GM12875 (cell line): ENCODE measurements around the gene GPR39.

Experiments used
- H3K4me3 ChIP-seq: one replicate; pipeline ENCODE4 v1.5.1; 2011; ENCODE audit warnings: low read depth, low read length, control low read depth
- CTCF ChIP-seq: IDR thresholded peaks from 2 replicates; pipeline ENCODE4 v1.5.1; 2011; ENCODE audit warnings: low read depth, mild to moderate bottlenecking, control low read depth, inconsistent platforms, low read length, moderate library complexity, borderline replicate concordance; ENCODE audit not compliant: insufficient read depth

GPR39 gene

GRCh38 chr2:132484144-132484543, 67.5 kb downstream of the GPR39 start:
- TF ChIP-seq CTCF = no peak
- no peak overlapping the region for H3K4me3 ChIP-seq

- H3K4me3 ChIP-seq = no peak overlapping the region
- TF ChIP-seq CTCF = no peak
Measured at GRCh38 chr2:132488491-132488890, 71.9 kb downstream of the GPR39 start.

GRCh38 chr2:132489150-132489549, 72.5 kb downstream of the GPR39 start:
- no peak for TF ChIP-seq CTCF
- H3K4me3 ChIP-seq = no peak overlapping the region

GRCh38 chr2:132495881-132496280, 79.3 kb downstream of the GPR39 start:
- no peak for TF ChIP-seq CTCF

GRCh38 chr2:132496555-132496954, 80.0 kb downstream of the GPR39 start:
- TF ChIP-seq CTCF = no peak
- H3K4me3 ChIP-seq = no peak overlapping the region

More at GRCh38 chr2:132495881-132496280, 79.3 kb downstream of the GPR39 start:
- H3K4me3 ChIP-seq = no peak overlapping the region

GRCh38 chr2:132497591-132497990, 81.0 kb downstream of the GPR39 start:
- no peak overlapping the region for H3K4me3 ChIP-seq
- TF ChIP-seq CTCF = no peak

- no peak for TF ChIP-seq CTCF
Measured at GRCh38 chr2:132503701-132504100, 87.1 kb downstream of the GPR39 start.

More at GRCh38 chr2:132503701-132504100, 87.1 kb downstream of the GPR39 start:
- H3K4me3 ChIP-seq = no peak overlapping the region
